CD4-positive, alpha-beta T cell (primary cell): ENCODE results near the gene IGLL5. TPM values are rescaled to one million over a fixed set of nuclear protein-coding genes. Genes with fewer than 3 reads are reported as not detected.

ENCODE experiments used
- ATAC-seq: fragments of 200-7000 bp; cut with Tn5 transposase; one replicate; pipeline ENCODE4 v1.10.0; 2022; ENCODE audit warnings: mild to moderate bottlenecking; ENCODE audit not compliant: poor library complexity
- CTCF ChIA-PET: fragments of 350-600 bp; sonication (Branson Sonifier 250); formaldehyde crosslinking; loops from one replicate; lab custom pipeline; 2021; ENCODE audit warnings: antibody characterized with exemption, inconsistent platforms; lab: Charles Lee
- POLR2A ChIA-PET: fragments of 350-600 bp; sonication (Branson Sonifier 250); formaldehyde crosslinking; loops from one replicate; lab custom pipeline; 2021; ENCODE audit warnings: antibody characterized with exemption, inconsistent platforms; lab: Charles Lee
- DNase-seq, 14 experiments: peaks; one replicate each; pipeline ENCODE4 v3.0.0-alpha.2; 2013 to 2020; ENCODE audit warnings: mixed read lengths in 2 of 14
- H3K27ac ChIP-seq, 2 donors: one replicate each; pipeline versions ENCODE4 v1.5.1 to v1.7.0; 2013; ENCODE audit warnings: low read length in 2 of 2, low read depth in 1 of 2, mild to moderate bottlenecking in 1 of 2
- H3K27me3 ChIP-seq, 2 experiments: 1 replicate in 1 of 2; 2 replicates in 1 of 2; pipeline versions ENCODE4 v1.6.1 to v1.7.0; 2013; ENCODE audit warnings: low read length in 2 of 2, control low read depth in 1 of 2, mild to moderate bottlenecking in 1 of 2, moderate library complexity in 1 of 2; ENCODE audit not compliant: insufficient read depth in 2 of 2, control insufficient read depth in 1 of 2
- H3K36me3 ChIP-seq: one replicate; pipeline ENCODE4 v1.6.1; 2013; ENCODE audit warnings: low read length, control low read depth; ENCODE audit not compliant: insufficient read depth
- H3K4me1 ChIP-seq: one replicate; pipeline ENCODE4 v1.6.1; 2013; ENCODE audit warnings: low read length, control low read depth; ENCODE audit not compliant: insufficient read depth
- H3K4me3 ChIP-seq: one replicate; pipeline ENCODE4 v1.5.1; 2013; ENCODE audit warnings: mild to moderate bottlenecking, low read length, moderate library complexity
- H3K9me3 ChIP-seq, 2 experiments: 1 replicate in 1 of 2; 2 replicates in 1 of 2; pipeline versions ENCODE4 v1.6.1 to v1.7.0; 2013; ENCODE audit warnings: low read length in 2 of 2, mild to moderate bottlenecking in 2 of 2, control low read depth in 1 of 2, moderate library complexity in 1 of 2; ENCODE audit not compliant: control insufficient read depth in 1 of 2, insufficient read depth in 1 of 2
- H3K27ac Mint-ChIP-seq: one replicate; pipeline ENCODE4 v1.8.0; 2020; ENCODE audit warnings: mixed read lengths
- H3K27me3 Mint-ChIP-seq: one replicate; pipeline ENCODE4 v1.8.0; 2021; ENCODE audit warnings: mixed read lengths
- H3K36me3 Mint-ChIP-seq: one replicate; pipeline ENCODE4 v1.8.0; 2021; ENCODE audit warnings: low read depth, mixed read lengths
- H3K4me1 Mint-ChIP-seq: one replicate; pipeline ENCODE4 v1.8.0; 2021; ENCODE audit warnings: low read depth, mixed read lengths
- H3K4me3 Mint-ChIP-seq: one replicate; pipeline ENCODE4 v1.8.0; 2020; ENCODE audit warnings: mild to moderate bottlenecking, mixed read lengths
- H3K9me3 Mint-ChIP-seq: one replicate; pipeline ENCODE4 v1.8.0; 2020; ENCODE audit warnings: mixed read lengths
- intact Hi-C, 2 experiments: fragments of 100-400 bp; cut with DNase I in 1 of 2; cut with micrococcal nuclease in 1 of 2; formaldehyde crosslinking; loops; one replicate each; pipeline versions ENCODE4 v1.15.1 to v1.9.0; 2023 to 2025; cut with DNase I, micrococcal nuclease
- total RNA-seq, 174 experiments: library from RNA in 2 of 174; stranded (reverse) in 2 of 174; gene quantifications; one replicate each; pipeline ENCODE4 v1.2.3 and lab custom pipeline; 2021 to 2026
- TF ChIP-seq, protein P1 (sequence below): fragments of 200-600 bp; IDR thresholded peaks from one replicate; pipeline ENCODE4 v1.8.0; 2022; ENCODE audit warnings: antibody characterized with exemption, mild to moderate bottlenecking

Gene IGLL5
- total RNA-seq, 2 experiments from 2014 or later, result not detected

DNA sequence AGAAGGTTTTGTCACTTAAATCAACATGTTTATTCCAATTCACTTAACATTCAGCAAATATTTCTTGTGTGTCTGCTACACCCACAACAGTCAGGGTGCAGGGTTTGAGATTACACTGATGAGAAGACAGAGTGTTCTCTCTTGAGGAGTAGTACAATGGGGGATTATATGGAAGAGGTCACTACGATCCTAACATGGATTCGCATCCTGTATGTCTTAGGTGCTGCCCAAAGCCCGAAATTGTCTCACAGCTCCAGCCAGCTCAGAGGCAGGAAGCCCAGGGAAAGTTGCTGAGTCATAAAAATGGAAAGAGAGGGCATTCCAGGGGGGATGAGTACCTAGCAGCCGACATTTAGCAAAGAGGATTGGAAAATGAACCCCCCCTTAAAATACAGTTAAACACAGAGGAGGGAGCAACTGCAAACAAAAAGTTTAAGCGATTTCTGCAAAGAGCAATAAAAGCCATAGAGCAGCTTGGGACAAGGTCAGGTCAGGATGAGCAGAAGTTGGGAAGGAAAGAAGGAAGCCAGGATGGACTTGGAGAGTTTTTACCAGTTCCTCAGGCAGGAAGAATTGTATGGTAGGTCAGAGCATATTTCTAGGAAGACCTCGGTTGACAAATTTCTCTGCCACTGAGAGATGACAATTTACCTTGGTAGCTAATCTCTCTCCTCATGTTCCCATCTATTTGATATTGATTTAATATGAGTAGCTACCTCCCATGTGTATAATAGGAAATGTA is 49.5 kb downstream of the IGLL5 start:
- Histone ChIP-seq H3K27ac (no peak overlapping the region), H3K9me3 (no peaks in the 10 kb centered on the region), H3K36me3 (no peaks in the 10 kb centered on the region), H3K4me3 (no peak overlapping the region), H3K27me3 (no peaks in the 10 kb centered on the region), H3K4me1 (no peaks in the 10 kb centered on the region)
- TF ChIP-seq, protein P1, sequence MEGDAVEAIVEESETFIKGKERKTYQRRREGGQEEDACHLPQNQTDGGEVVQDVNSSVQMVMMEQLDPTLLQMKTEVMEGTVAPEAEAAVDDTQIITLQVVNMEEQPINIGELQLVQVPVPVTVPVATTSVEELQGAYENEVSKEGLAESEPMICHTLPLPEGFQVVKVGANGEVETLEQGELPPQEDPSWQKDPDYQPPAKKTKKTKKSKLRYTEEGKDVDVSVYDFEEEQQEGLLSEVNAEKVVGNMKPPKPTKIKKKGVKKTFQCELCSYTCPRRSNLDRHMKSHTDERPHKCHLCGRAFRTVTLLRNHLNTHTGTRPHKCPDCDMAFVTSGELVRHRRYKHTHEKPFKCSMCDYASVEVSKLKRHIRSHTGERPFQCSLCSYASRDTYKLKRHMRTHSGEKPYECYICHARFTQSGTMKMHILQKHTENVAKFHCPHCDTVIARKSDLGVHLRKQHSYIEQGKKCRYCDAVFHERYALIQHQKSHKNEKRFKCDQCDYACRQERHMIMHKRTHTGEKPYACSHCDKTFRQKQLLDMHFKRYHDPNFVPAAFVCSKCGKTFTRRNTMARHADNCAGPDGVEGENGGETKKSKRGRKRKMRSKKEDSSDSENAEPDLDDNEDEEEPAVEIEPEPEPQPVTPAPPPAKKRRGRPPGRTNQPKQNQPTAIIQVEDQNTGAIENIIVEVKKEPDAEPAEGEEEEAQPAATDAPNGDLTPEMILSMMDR, result no peak
- intact Hi-C loops, result no loop called here
- ChIA-PET POLR2A (no interaction called here), CTCF (no interaction called here)
- DNase-seq, result no peak
- no peaks in the 10 kb centered on the region for H3K9me3 Mint-ChIP-seq
- no peak for ATAC-seq
- no peaks in the 10 kb centered on the region for H3K36me3 Mint-ChIP-seq
- no peak overlapping the region for H3K27ac Mint-ChIP-seq
- H3K4me3 Mint-ChIP-seq, result no peak overlapping the region
- H3K27me3 Mint-ChIP-seq, result no peaks in the 10 kb centered on the region
- H3K4me1 Mint-ChIP-seq, result no peaks in the 10 kb centered on the region

DNA sequence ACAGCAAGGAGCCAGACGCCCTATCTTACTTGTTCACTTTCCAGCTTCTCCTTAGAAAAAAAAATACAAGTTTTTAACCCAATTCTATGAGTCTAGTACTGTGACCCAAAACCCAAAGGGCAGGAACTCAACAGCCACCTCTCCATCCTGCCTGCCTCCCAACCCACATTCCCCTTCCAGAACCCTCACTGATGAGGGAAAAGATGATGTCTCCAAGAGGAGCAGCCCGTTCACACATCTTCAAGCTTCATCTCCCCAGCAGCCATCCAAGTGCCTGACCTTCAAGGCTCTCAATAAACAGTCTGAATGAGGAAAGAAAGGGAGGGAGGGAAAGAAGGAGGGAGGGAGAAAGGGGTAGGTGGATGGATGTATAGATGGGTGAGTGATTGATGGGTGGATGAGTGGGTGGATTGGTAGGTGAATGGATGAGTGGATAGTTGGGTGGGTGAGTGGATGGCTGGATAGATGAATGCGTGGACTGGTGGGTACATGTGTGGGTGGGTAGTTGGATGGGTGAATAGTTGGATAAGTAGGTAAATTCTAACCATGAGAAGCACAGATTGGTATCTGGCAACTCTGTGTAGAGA is 50.4 kb downstream of the IGLL5 start:
- no peak for ATAC-seq
- no peaks in the 10 kb centered on the region for H3K36me3 Mint-ChIP-seq
- H3K9me3 Mint-ChIP-seq, result no peaks in the 10 kb centered on the region
- ChIA-PET CTCF (no interaction called here), POLR2A (no interaction called here)
- H3K27me3 ChIP-seq, result no peaks in the 10 kb centered on the region
- no peaks in the 10 kb centered on the region for H3K27me3 Mint-ChIP-seq
- no peak overlapping the region for H3K27ac Mint-ChIP-seq
- no peaks in the 10 kb centered on the region for H3K36me3 ChIP-seq
- no peak for DNase-seq
- H3K27ac ChIP-seq, result no peak overlapping the region
- intact Hi-C loops, result no loop called here
- H3K4me3 ChIP-seq, result no peak overlapping the region
- no peaks in the 10 kb centered on the region for H3K9me3 ChIP-seq
- peaks cover 7% of the 10 kb centered on the region for H3K4me1 ChIP-seq
- H3K4me3 Mint-ChIP-seq, result no peak overlapping the region
- H3K4me1 Mint-ChIP-seq, result no peaks in the 10 kb centered on the region
- TF ChIP-seq, protein P1, result no peak

DNA sequence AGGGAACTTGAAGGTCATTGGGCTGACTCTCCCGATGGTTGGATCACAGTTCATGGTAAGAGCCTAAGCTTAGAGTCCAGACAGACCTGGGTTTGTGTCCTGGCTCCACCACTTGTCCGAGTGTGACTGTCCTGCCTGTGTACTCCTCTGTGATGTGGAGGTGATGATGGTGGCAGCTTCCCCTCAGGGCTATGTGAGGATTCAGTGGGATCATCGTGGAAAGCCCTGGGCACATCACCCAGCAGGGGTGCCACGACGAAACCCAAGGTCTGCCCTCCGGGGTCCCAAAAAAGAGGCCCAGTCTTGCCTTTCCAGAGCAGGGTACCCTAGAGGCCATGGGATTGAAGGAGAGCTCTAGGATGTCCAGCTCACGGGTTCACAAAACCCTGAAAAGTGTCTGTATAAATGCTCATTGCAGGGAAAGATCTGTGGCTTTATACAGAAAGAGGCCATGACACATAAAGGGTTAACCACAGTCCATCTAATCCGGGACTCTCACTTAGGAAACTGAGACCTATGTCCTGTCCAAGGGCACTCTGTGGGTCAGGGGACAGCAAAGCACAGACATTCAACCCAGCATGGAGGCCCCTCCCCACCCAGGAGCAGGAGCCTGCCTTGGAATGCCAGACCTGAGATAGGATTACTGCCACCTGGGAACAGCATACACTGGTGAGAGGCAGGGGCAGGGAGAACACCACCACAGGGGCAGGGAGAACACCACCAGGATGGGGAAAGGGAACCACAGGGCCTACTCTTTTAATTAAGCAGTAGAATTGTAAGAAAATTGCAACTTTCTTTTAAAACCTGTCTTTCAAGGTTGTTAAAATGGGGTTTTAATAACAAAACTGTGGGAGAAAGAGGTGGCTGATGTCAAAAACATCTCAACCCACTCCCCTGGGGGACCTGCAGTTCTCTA is 51.3 kb downstream of the IGLL5 start:
- peaks cover 7% of the 10 kb centered on the region for H3K4me1 ChIP-seq

More for the DNA sequence above, 51.3 kb downstream of the IGLL5 start:
- no peak overlapping the region for H3K4me3 ChIP-seq
- Mint-ChIP-seq H3K9me3 (no peaks in the 10 kb centered on the region), H3K36me3 (no peaks in the 10 kb centered on the region), H3K4me3 (no peak overlapping the region), H3K4me1 (no peaks in the 10 kb centered on the region), H3K27me3 (no peaks in the 10 kb centered on the region), H3K27ac (no peak overlapping the region)
- DNase-seq (no peak), ATAC-seq (no peak)
- intact Hi-C loops, result no loop called here
- TF ChIP-seq, protein P1, result no peak
- CTCF ChIA-PET, result no interaction called here
- no peaks in the 10 kb centered on the region for H3K27me3 ChIP-seq
- no peaks in the 10 kb centered on the region for H3K36me3 ChIP-seq
- H3K27ac ChIP-seq, result no peak overlapping the region
- POLR2A ChIA-PET, result no interaction called here
- no peaks in the 10 kb centered on the region for H3K9me3 ChIP-seq
